B cell (primary cell): ENCODE measurements around the gene EXD3. TPM values are rescaled to one million over a fixed set of nuclear protein-coding genes. Genes with fewer than 3 reads are reported as not detected.

Source experiments
- ATAC-seq: fragments of 200-7000 bp; cut with Tn5 transposase; one replicate; pipeline ENCODE4 v1.10.0; 2021; ENCODE audit warnings: low read depth, mild to moderate bottlenecking, moderate number of reproducible peaks, moderate library complexity
- CTCF ChIA-PET: fragments of 350-600 bp; sonication (Branson Sonifier 250); formaldehyde crosslinking; loops from one replicate; lab custom pipeline; 2021; ENCODE audit warnings: antibody characterized with exemption, inconsistent platforms; lab: Charles Lee
- POLR2A ChIA-PET: fragments of 350-600 bp; sonication (Branson Sonifier 250); formaldehyde crosslinking; loops from one replicate; lab custom pipeline; 2021; ENCODE audit warnings: antibody characterized with exemption; lab: Charles Lee
- DNase-seq: peaks from one replicate; pipeline ENCODE4 v3.0.0; 2013
- H2AFZ ChIP-seq: 2 replicates; pipeline ENCODE4 v1.6.1; 2012; ENCODE audit warnings: mild to moderate bottlenecking, low read depth, low read length; ENCODE audit not compliant: insufficient read depth, poor library complexity, severe bottlenecking
- H3K27ac ChIP-seq, 2 donors: 1 replicate in 1 of 2; 2 replicates in 1 of 2; pipeline ENCODE4 v1.5.1; 2012 to 2013; ENCODE audit warnings: low read length in 2 of 2, mild to moderate bottlenecking in 2 of 2, moderate library complexity in 1 of 2
- H3K27me3 ChIP-seq, 4 experiments: fragments of 200-600 bp in 1 of 4; sonication (generic) in 1 of 4; replicated peaks in 1 of 4; 1 replicate in 2 of 4; 2 replicates in 2 of 4; pipeline versions ENCODE4 v1.6.1 to v1.7.0; 2013 to 2016; ENCODE audit warnings: low read length in 3 of 4, mild to moderate bottlenecking in 2 of 4, mixed read lengths in 1 of 4, moderate library complexity in 1 of 4; ENCODE audit not compliant: insufficient read depth in 4 of 4, control insufficient read depth in 3 of 4; ENCODE audit errors: control extremely low read depth in 1 of 4
- H3K36me3 ChIP-seq, 2 experiments: replicated peaks in 1 of 2; 1 replicate in 1 of 2; 2 replicates in 1 of 2; pipeline versions ENCODE4 v1.6.1 to v1.7.1; 2013; ENCODE audit warnings: low read length in 1 of 2; ENCODE audit not compliant: insufficient read depth in 2 of 2, control insufficient read depth in 1 of 2; ENCODE audit errors: control extremely low read depth in 1 of 2, extremely low read depth in 1 of 2
- H3K4me1 ChIP-seq, 2 donors: fragments of 200-600 bp in 1 of 2; sonication (generic) in 1 of 2; 1 replicate in 1 of 2; 2 replicates in 1 of 2; pipeline versions ENCODE4 v1.5.1 to v1.6.1; 2013 to 2017; ENCODE audit warnings: low read length in 2 of 2; ENCODE audit not compliant: control insufficient read depth in 2 of 2, insufficient read depth in 2 of 2
- H3K4me2 ChIP-seq: replicated peaks from 2 replicates; pipeline ENCODE3; 2012; ENCODE audit warnings: mild to moderate bottlenecking, low read depth, low read length; ENCODE audit not compliant: poor library complexity, severe bottlenecking
- H3K4me3 ChIP-seq, 5 experiments: fragments of 200-600 bp in 1 of 5; sonication (generic) in 1 of 5; 1 replicate in 3 of 5; 2 replicates in 2 of 5; pipeline versions ENCODE4 v1.5.1 to v1.7.0; 2011 to 2016; ENCODE audit warnings: low read length in 4 of 5, mild to moderate bottlenecking in 4 of 5, low read depth in 2 of 5, control low read depth in 1 of 5, moderate library complexity in 1 of 5; ENCODE audit not compliant: insufficient read depth in 1 of 5; ENCODE audit errors: control extremely low read depth in 1 of 5, extremely low read depth in 1 of 5
- H3K79me2 ChIP-seq: fragments of 200-600 bp; sonication (generic); one replicate; pipeline ENCODE4 v1.6.0; 2016; ENCODE audit warnings: low read length; ENCODE audit not compliant: control insufficient read depth, insufficient read depth
- H3K9ac ChIP-seq: fragments of 200-600 bp; sonication (generic); 2 replicates; pipeline ENCODE4 v1.6.1; 2017; ENCODE audit warnings: mild to moderate bottlenecking, low read length, moderate library complexity
- H3K9me3 ChIP-seq, 3 donors: one replicate each; pipeline versions ENCODE4 v1.6.1 to v1.7.1; 2013; ENCODE audit warnings: low read length in 2 of 3; ENCODE audit not compliant: control insufficient read depth in 2 of 3, insufficient read depth in 1 of 3; ENCODE audit errors: control extremely low read depth in 1 of 3
- H4K20me1 ChIP-seq: 2 replicates; pipeline ENCODE4 v1.6.0; 2012; ENCODE audit warnings: mild to moderate bottlenecking, low read length; ENCODE audit not compliant: insufficient read depth, control insufficient read depth, poor library complexity, severe bottlenecking
- H3K27ac Mint-ChIP-seq: one replicate; pipeline ENCODE4 v1.8.0; 2021; ENCODE audit warnings: mixed read lengths
- H3K27me3 Mint-ChIP-seq: one replicate; pipeline ENCODE4 v1.8.0; 2021; ENCODE audit warnings: mixed read lengths
- H3K4me1 Mint-ChIP-seq: one replicate; pipeline ENCODE4 v1.8.0; 2021; ENCODE audit warnings: mixed read lengths
- H3K4me3 Mint-ChIP-seq: one replicate; pipeline ENCODE4 v1.8.0; 2021; ENCODE audit warnings: mixed read lengths
- H3K9me3 Mint-ChIP-seq: one replicate; pipeline ENCODE4 v1.8.0; 2022; ENCODE audit warnings: mixed read lengths; ENCODE audit not compliant: insufficient read depth
- EZH2 ChIP-seq: IDR thresholded peaks from 2 replicates; pipeline ENCODE4 v1.6.1; 2012; ENCODE audit warnings: borderline replicate concordance, low read depth, mild to moderate bottlenecking, moderate library complexity, low read length; ENCODE audit not compliant: insufficient read depth, poor library complexity, severe bottlenecking
- WGBS: methylation state at CpG from one replicate; pipeline ENCODE4 v1.1.5; 2013; ENCODE audit warnings: missing lambda C conversion rate; ENCODE audit not compliant: insufficient coverage; 5-methylcytosine and 5-hydroxymethylcytosine counted together
- intact Hi-C: fragments of 100-400 bp; cut with micrococcal nuclease; formaldehyde crosslinking; loops from one replicate; pipeline ENCODE4 v1.10.0; 2022
- polyA plus RNA-seq: library from polyadenylated mRNA; depleted of rRNA; stranded (reverse); fragments of >200 nt; gene quantifications from 2 replicates; pipeline ENCODE4 v1.2.3, GENCODE V29; 2012
- total RNA-seq, 2 donors: library from RNA; stranded (reverse); fragments of 120-200 nt in 1 of 2; gene quantifications; 1 replicate in 1 of 2; 2 replicates in 1 of 2; pipeline versions ENCODE4 v1.2.3 to v1.2.4, GENCODE V29; 2013 to 2022
- TF ChIP-seq, protein P1 (sequence below): fragments of 200-600 bp; IDR thresholded peaks from one replicate; pipeline ENCODE4 v1.8.0; 2022; ENCODE audit warnings: antibody characterized with exemption, mild to moderate bottlenecking

The EXD3 gene
- total and polyA plus RNA-seq, 2 donors (not counting 1 experiment from before 2014, with no cell fraction given), result 22.5 to 23.7 TPM

GRCh38 chr9:137352511-137353222, 70.3 kb downstream of the EXD3 start:
- H3K4me3 Mint-ChIP-seq, result no peak overlapping the region
- Histone ChIP-seq H2AFZ (no peak overlapping the region), H3K27me3 (no peaks in the 10 kb centered on the region), H3K4me1 (no peaks in the 10 kb centered on the region), H3K79me2 (no peaks in the 10 kb centered on the region), H4K20me1 (no peaks in the 10 kb centered on the region), H3K36me3 (no peaks in the 10 kb centered on the region), H3K9ac (no peak overlapping the region), H3K4me2 (no peak overlapping the region), H3K9me3 (peaks cover 0 to 43% (median 7%) of the 10 kb centered on the region in 3 donors), H3K27ac (no peak overlapping the region), H3K4me3 (no peak overlapping the region)
- no peak for ATAC-seq
- CTCF ChIA-PET, result no interaction called here
- no peaks in the 10 kb centered on the region for H3K27me3 Mint-ChIP-seq
- WGBS, result 91% methylated on average over 26 of the region's 26 CpGs
- no peaks in the 10 kb centered on the region for H3K4me1 Mint-ChIP-seq
- intact Hi-C loops, result no loop called here
- H3K9me3 Mint-ChIP-seq, result peaks cover 4% of the 10 kb centered on the region
- no peak for TF ChIP-seq EZH2
- TF ChIP-seq, protein P1, sequence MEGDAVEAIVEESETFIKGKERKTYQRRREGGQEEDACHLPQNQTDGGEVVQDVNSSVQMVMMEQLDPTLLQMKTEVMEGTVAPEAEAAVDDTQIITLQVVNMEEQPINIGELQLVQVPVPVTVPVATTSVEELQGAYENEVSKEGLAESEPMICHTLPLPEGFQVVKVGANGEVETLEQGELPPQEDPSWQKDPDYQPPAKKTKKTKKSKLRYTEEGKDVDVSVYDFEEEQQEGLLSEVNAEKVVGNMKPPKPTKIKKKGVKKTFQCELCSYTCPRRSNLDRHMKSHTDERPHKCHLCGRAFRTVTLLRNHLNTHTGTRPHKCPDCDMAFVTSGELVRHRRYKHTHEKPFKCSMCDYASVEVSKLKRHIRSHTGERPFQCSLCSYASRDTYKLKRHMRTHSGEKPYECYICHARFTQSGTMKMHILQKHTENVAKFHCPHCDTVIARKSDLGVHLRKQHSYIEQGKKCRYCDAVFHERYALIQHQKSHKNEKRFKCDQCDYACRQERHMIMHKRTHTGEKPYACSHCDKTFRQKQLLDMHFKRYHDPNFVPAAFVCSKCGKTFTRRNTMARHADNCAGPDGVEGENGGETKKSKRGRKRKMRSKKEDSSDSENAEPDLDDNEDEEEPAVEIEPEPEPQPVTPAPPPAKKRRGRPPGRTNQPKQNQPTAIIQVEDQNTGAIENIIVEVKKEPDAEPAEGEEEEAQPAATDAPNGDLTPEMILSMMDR, result no peak
- H3K27ac Mint-ChIP-seq, result no peak overlapping the region
- DNase-seq, result no peak
- POLR2A ChIA-PET, result no interaction called here

DNA sequence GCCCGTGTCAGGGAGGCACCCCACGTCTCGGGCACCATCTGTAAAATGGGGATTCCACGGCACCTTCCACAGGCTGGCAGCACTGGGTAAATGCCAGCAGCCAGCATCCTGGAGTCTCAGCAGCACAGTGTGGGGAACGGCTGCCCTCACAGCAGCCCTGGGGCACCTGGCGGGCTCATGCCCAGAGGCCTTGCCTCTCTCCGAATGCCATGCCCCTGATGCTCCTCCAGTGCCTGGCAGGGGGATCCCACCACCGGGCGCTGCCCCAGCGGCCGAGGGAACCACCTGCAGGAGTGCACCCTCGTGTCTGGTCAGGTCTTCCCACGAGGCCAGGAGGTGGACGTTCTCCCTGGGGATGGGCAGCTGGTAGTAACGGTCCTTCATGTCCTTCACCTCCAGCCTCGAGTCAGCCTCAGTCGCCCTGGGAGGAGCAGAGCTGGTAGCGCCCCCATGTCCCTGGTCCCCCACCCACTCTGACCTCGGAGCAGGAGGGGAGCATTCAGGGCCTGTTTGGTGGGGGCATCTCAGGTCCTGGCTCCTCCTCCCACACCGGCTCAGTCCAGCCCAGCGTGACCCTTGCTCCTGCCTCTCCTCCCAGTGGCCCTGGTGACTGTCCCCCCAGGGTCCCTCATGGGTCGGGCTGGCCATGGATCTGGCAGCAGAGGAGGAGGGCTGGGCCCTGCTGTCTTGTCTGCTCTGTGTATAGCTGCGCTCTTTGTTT, 71.0 kb downstream of the EXD3 start:
- TF ChIP-seq, protein P1, result no peak
- no peak for TF ChIP-seq EZH2
- no peaks in the 10 kb centered on the region for H3K27me3 Mint-ChIP-seq
- H3K4me3 Mint-ChIP-seq, result no peak overlapping the region
- H3K9me3 Mint-ChIP-seq, result peaks cover under 1% of the 10 kb centered on the region
- Histone ChIP-seq H3K36me3 (no peaks in the 10 kb centered on the region), H3K4me1 (no peaks in the 10 kb centered on the region), H3K4me2 (no peak overlapping the region), H3K9ac (no peak overlapping the region), H3K9me3 (peaks cover 0 to 40% (median 2%) of the 10 kb centered on the region in 3 donors), H3K79me2 (no peaks in the 10 kb centered on the region), H4K20me1 (no peaks in the 10 kb centered on the region), H3K27me3 (no peaks in the 10 kb centered on the region), H2AFZ (no peak overlapping the region), H3K4me3 (no peak overlapping the region), H3K27ac (no peak overlapping the region)
- H3K4me1 Mint-ChIP-seq, result no peaks in the 10 kb centered on the region
- POLR2A ChIA-PET, result no interaction called here
- 91% methylated on average over 23 of the region's 23 CpGs for WGBS
- intact Hi-C loops, result no loop called here
- DNase-seq (no peak), ATAC-seq (no peak)
- CTCF ChIA-PET, result no interaction called here
- H3K27ac Mint-ChIP-seq, result no peak overlapping the region
